GM12878 (cell line): ENCODE measurements around the gene VDR. TPM values are rescaled to one million over a fixed set of nuclear protein-coding genes. Genes with fewer than 3 reads are reported as not detected.

Experiments
- ATAC-seq: fragments of 200-7000 bp; cut with Tn5 transposase; 3 replicates; pipeline ENCODE4 v1.9.1; 2020; ENCODE audit warnings: mild to moderate bottlenecking, moderate library complexity
- BruUV-seq: library from RNA; stranded (reverse); fragments of 400-500 nt; replicated peaks from 2 replicates; lab custom pipeline; 2021; lab: Mats Ljungman, UMichigan
- CTCF ChIA-PET: fragments of 300-600 bp; sonication (Branson Sonifier 250); formaldehyde crosslinking; extraction: SDS; loops from one replicate; lab custom pipeline; 2021; ENCODE audit warnings: inconsistent platforms; lab: Yijun Ruan, JAX
- POLR2A ChIA-PET: fragments of 350-600 bp; formaldehyde crosslinking; extraction: SDS; loops from one replicate; lab custom pipeline; 2021; ENCODE audit warnings: inconsistent platforms; lab: Charles Lee
- RAD21 ChIA-PET: fragments of 300-600 bp; sonication (Branson Sonifier 250); formaldehyde crosslinking; loops from one replicate; lab custom pipeline; 2023; ENCODE audit warnings: antibody characterized with exemption; ENCODE audit not compliant: unreplicated experiment; lab: Charles Lee
- SMC1A ChIA-PET: fragments of 300-600 bp; sonication (Branson Sonifier 250); formaldehyde crosslinking; loops from one replicate; lab custom pipeline; 2023; ENCODE audit not compliant: unreplicated experiment, uncharacterized antibody; lab: Charles Lee
- DNase-seq: peaks from one replicate; pipeline ENCODE4 v3.0.0-alpha.2; 2011; ENCODE audit warnings: low read depth, low spot score
- FAIRE-seq: peaks from 3 replicates; lab custom pipeline; 2011; peaks lifted over from hg19 to GRCh38; lab: Jason Lieb, UNC
- H2AFZ ChIP-seq: 2 replicates; pipeline ENCODE4 v1.6.0; 2011; ENCODE audit warnings: low read depth, low read length, control low read depth; ENCODE audit not compliant: control insufficient read depth
- H3K27ac ChIP-seq: 2 replicates; pipeline ENCODE4 v1.5.1; 2011; ENCODE audit warnings: control low read depth; ENCODE audit not compliant: control insufficient read depth, insufficient read depth
- H3K27me3 ChIP-seq, 2 experiments: replicated peaks in 1 of 2; 2 replicates each; pipeline versions ENCODE4 v1.6.0 to v1.6.1; 2011; ENCODE audit warnings: low read length in 1 of 2; ENCODE audit not compliant: control insufficient read depth in 2 of 2, insufficient read depth in 2 of 2
- H3K36me3 ChIP-seq, 2 experiments: 2 replicates each; pipeline ENCODE4 v1.5.1; 2011; ENCODE audit warnings: low read length in 1 of 2; ENCODE audit not compliant: control insufficient read depth in 2 of 2, insufficient read depth in 2 of 2
- H3K4me1 ChIP-seq: 2 replicates; pipeline ENCODE4 v1.6.1; 2011; ENCODE audit warnings: mild to moderate bottlenecking, low read length, moderate library complexity, mixed read lengths; ENCODE audit not compliant: control insufficient read depth, insufficient read depth
- H3K4me2 ChIP-seq: 2 replicates; pipeline ENCODE4 v1.6.0; 2011; ENCODE audit warnings: control low read depth; ENCODE audit not compliant: control insufficient read depth, insufficient read depth
- H3K4me3 ChIP-seq: fragments of 200-600 bp; sonication (generic); 2 replicates; pipeline ENCODE4 v1.5.1; 2016
- H3K79me2 ChIP-seq: 2 replicates; pipeline ENCODE4 v1.6.0; 2011; ENCODE audit warnings: low read length; ENCODE audit not compliant: control insufficient read depth, insufficient read depth
- H3K9ac ChIP-seq: 2 replicates; pipeline ENCODE4 v1.8.0; 2011; ENCODE audit warnings: low read length, control low read depth, mixed read lengths; ENCODE audit not compliant: control insufficient read depth, insufficient read depth
- H3K9me3 ChIP-seq: replicated peaks from 3 replicates; pipeline ENCODE4 v1.5.1; 2011; ENCODE audit warnings: mild to moderate bottlenecking, low read length; ENCODE audit not compliant: control insufficient read depth, insufficient read depth
- H4K20me1 ChIP-seq: 2 replicates; pipeline ENCODE4 v1.6.0; 2011; ENCODE audit not compliant: control insufficient read depth, insufficient read depth
- CHD4 ChIP-seq: fragments of 200-600 bp; sonication (generic); IDR thresholded peaks from 2 replicates; pipeline ENCODE4 v1.6.1; 2016; ENCODE audit warnings: mild to moderate bottlenecking
- EED ChIP-seq: sonication (generic); IDR thresholded peaks from 2 replicates; pipeline ENCODE4 v1.6.1; 2016; ENCODE audit warnings: antibody characterized with exemption, low read depth
- IKZF1 ChIP-seq: fragments of 450-650 bp; conservative IDR thresholded peaks from 2 replicates; pipeline ENCODE4 v1.6.1; 2017; ENCODE audit warnings: antibody characterized with exemption, mild to moderate bottlenecking
- KLF5 ChIP-seq: fragments of 450-650 bp; IDR thresholded peaks from 2 replicates; pipeline ENCODE4 v1.6.1; 2014; ENCODE audit warnings: mild to moderate bottlenecking; ENCODE audit not compliant: partially characterized antibody
- RAD21 ChIP-seq: IDR thresholded peaks from 2 replicates; pipeline ENCODE4 v1.6.1; 2011; ENCODE audit warnings: mild to moderate bottlenecking, low read depth, low read length, moderate library complexity; ENCODE audit not compliant: insufficient read depth
- SMC3 ChIP-seq: IDR thresholded peaks from 2 replicates; pipeline ENCODE4 v1.6.1; 2011; ENCODE audit warnings: low read length, improper control_type of control experiment, borderline replicate concordance
- STAT3 ChIP-seq: IDR thresholded peaks from 2 replicates; pipeline ENCODE4 v1.6.1; 2011; ENCODE audit warnings: low read depth, low read length, improper control_type of control experiment
- YY1 ChIP-seq: IDR thresholded peaks from 2 replicates; pipeline ENCODE4 v1.6.1; 2011; ENCODE audit warnings: low read depth, mild to moderate bottlenecking, low read length
- ZSCAN29 ChIP-seq: fragments of 450-650 bp; IDR thresholded peaks from 2 replicates; pipeline ENCODE4 v1.6.1; 2017; ENCODE audit warnings: mild to moderate bottlenecking, moderate library complexity
- WGBS: methylation state at CpG from one replicate; pipeline ENCODE4 v1.1.6; 2016; ENCODE audit warnings: low lambda C conversion rate; ENCODE audit not compliant: insufficient replicate concordance, insufficient coverage; ENCODE audit errors: missing lambda C conversion rate; 5-methylcytosine and 5-hydroxymethylcytosine counted together
- in situ Hi-C: fragments of 300-500 bp; cut with MboI; formaldehyde crosslinking; loops from 9 replicates; pipeline ENCODE4 v1.14.3; 2018; ENCODE audit warnings: mixed read lengths
- intact Hi-C: fragments of 100-400 bp; cut with micrococcal nuclease; formaldehyde crosslinking; loops from one replicate; pipeline ENCODE4 v1.14.2; 2022; ENCODE audit not compliant: unreplicated experiment
- polyA plus RNA-seq, 11 experiments: library from polyadenylated mRNA; depleted of rRNA in 4 of 11; unstranded in 6 of 11; stranded (reverse) in 5 of 11; fragments of >200 nt; fragmentation: Nextera tagmentation in 4 of 11; fragmentation: Illumina TruSeq in 1 of 11; extraction: Ambion mirVana in 4 of 11; extraction: Trizol in 1 of 11; gene quantifications; 1 replicate in 1 of 11; 2 replicates in 10 of 11; pipeline versions ENCODE4 v1.2.1 to v1.2.3, GENCODE V29; 2011 to 2016; ENCODE audit warnings: inconsistent platforms in 2 of 11, missing spikeins in 2 of 11, low read depth in 1 of 11
- total RNA-seq, 4 experiments: library from RNA; depleted of rRNA in 3 of 4; stranded (reverse); fragments of >200 nt in 3 of 4; fragmentation: Illumina TruSeq in 1 of 4; extraction: Trizol in 1 of 4; gene quantifications; 2 replicates each; pipeline versions ENCODE4 v1.2.1 to v1.2.3, GENCODE V29; 2013 to 2021
- TF ChIP-seq, protein P1 (sequence below), 3 experiments: IDR thresholded peaks in 2 of 3; conservative IDR thresholded peaks in 1 of 3; 2 replicates each; pipeline ENCODE4 v1.5.1; 2011; ENCODE audit warnings: low read depth in 3 of 3, low read length in 3 of 3, mild to moderate bottlenecking in 3 of 3, control low read depth in 2 of 3, moderate library complexity in 2 of 3, inconsistent platforms in 1 of 3, mixed read lengths in 1 of 3; ENCODE audit not compliant: control insufficient read depth in 2 of 3, insufficient read depth in 1 of 3; ENCODE audit errors: extremely low read depth in 1 of 3
- TF ChIP-seq, protein P2 (sequence below): fragments of 450-650 bp; IDR thresholded peaks from 2 replicates; pipeline ENCODE4 v1.6.1; 2018; ENCODE audit warnings: borderline replicate concordance, mild to moderate bottlenecking; ENCODE audit not compliant: partially characterized antibody
- TF ChIP-seq, protein P3 (sequence below): fragments of 450-650 bp; IDR thresholded peaks from 2 replicates; pipeline ENCODE4 v1.6.1; 2017; ENCODE audit warnings: antibody characterized with exemption, mild to moderate bottlenecking, moderate library complexity
- TF ChIP-seq, protein P4 (sequence below): IDR thresholded peaks from 2 replicates; pipeline ENCODE4 v1.6.1; 2012; ENCODE audit warnings: low read depth, low read length, improper control_type of control experiment

VDR gene
- total and polyA plus RNA-seq, 10 of the 15 experiments (the other 5 are each of a cell fraction or from before 2014, with no cell fraction given), result 0.27 to 7.9 (median 3.0) TPM

DNA sequence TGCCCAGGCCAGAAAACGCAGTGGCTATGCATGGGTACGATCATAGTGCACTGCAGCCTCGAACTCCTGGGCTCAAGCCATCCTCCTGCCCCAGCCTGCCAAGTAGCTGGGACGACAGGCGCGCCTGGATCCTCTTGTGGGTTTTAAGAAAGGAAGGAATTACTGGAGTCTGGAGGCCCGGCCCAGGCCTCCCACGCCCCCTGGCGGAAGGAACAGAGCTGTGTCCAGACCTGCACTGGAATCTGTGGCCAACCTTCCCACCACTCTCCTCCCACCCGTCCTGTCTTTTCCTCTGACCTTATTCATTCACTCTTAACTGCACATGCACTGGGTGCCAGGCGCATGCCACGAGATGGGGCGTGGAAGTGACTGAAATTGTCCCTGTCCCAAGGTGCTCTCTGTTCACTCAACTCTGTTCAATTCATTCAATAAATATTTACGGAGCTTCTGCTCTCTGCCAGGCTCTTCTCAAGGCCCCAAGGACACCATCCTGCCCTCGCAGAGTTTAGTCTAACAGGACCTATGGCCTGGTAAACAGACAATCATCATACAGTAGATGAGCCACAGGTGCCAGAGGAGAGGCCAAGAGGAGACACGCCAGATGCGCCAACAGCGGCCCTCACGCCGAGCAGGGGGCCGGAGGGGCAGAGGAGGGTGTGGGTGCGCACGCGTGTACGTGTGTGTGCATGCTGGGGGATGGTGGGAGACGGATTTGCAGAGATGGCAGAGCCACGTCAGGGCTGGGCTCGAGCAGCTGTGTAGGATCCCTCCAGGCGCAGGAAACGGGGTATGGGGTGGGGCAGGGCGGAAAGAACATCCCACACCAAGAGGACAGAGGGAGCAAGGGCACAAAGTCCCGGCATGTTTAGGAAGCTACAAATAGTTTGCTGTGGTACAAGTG is 44.9 kb upstream of the VDR start:
- Histone ChIP-seq H3K4me1 (no peaks in the 10 kb centered on the region), H3K9me3 (no peaks in the 10 kb centered on the region), H3K9ac (no peak overlapping the region), H3K27me3 (0 out of 4 replicates have a peak, but pooled peaks cover 0 to 5% of the 10 kb centered on the region in 2 experiments), H2AFZ (no peak overlapping the region), H3K27ac (no peak overlapping the region), H3K4me3 (no peak overlapping the region), H3K4me2 (no peak overlapping the region), H3K36me3 (no peaks in the 10 kb centered on the region), H4K20me1 (no peaks in the 10 kb centered on the region), H3K79me2 (no peaks in the 10 kb centered on the region)
- ChIA-PET SMC1A (interaction anchor here (0.5 to 2.5 kb wide), 13 partner anchors 14 to 207 kb away, joined by 3 to 12 read pairs (median 4); partner anchors contain the start of gene TMEM106C), POLR2A (no interaction called here), CTCF (interaction anchor here (0.6 to 3.7 kb wide), 37 partner anchors 8 to 665 kb away, joined by 3 to 35 read pairs (median 4); partner anchors contain the start of genes TMEM106C and VDR), RAD21 (interaction anchor here (0.9 to 1.9 kb wide), 11 partner anchors 15 to 298 kb away, joined by 3 to 11 read pairs (median 4); partner anchors contain the start of gene VDR)
- BruUV-seq, result no TSS peak
- intact Hi-C loops, result loop anchor here (1.0 to 5.0 kb wide), 2 partner anchors 47 to 152 kb away; partner anchors contain the start of gene VDR
- ATAC-seq (peak; percentile 93), DNase-seq (no peak), FAIRE-seq (peak; percentile 69)
- in situ Hi-C loops, result no loop called here
- WGBS, result 44% methylated on average over 32 of the region's 32 CpGs
- TF ChIP-seq KLF5 (no peak), STAT3 (no peak), IKZF1 (0 out of 2 replicates have a peak, but pooled peaks have one; percentile 50), YY1 (0 out of 2 replicates have a peak, but pooled peaks have one; percentile 42), EED (no peak), ZSCAN29 (no peak), CHD4 (no peak), RAD21 (peak; percentile 76), SMC3 (peak; percentile 70; the same call in 1 of the 2 replicates)
- TF ChIP-seq, protein P1, sequence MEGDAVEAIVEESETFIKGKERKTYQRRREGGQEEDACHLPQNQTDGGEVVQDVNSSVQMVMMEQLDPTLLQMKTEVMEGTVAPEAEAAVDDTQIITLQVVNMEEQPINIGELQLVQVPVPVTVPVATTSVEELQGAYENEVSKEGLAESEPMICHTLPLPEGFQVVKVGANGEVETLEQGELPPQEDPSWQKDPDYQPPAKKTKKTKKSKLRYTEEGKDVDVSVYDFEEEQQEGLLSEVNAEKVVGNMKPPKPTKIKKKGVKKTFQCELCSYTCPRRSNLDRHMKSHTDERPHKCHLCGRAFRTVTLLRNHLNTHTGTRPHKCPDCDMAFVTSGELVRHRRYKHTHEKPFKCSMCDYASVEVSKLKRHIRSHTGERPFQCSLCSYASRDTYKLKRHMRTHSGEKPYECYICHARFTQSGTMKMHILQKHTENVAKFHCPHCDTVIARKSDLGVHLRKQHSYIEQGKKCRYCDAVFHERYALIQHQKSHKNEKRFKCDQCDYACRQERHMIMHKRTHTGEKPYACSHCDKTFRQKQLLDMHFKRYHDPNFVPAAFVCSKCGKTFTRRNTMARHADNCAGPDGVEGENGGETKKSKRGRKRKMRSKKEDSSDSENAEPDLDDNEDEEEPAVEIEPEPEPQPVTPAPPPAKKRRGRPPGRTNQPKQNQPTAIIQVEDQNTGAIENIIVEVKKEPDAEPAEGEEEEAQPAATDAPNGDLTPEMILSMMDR (IDR thresholded peaks at IDR 0.05 in 2 of 3, conservative IDR thresholded peaks at IDR 0.05 in 1 of 3; ENCODE audit: control insufficient read depth in 2 of 3, extremely low read depth in 1 of 3, insufficient read depth in 1 of 3, low read depth in 3 of 3, low read length in 3 of 3), result peak; percentile 75 to 89 (median 87)
- TF ChIP-seq, protein P2, sequence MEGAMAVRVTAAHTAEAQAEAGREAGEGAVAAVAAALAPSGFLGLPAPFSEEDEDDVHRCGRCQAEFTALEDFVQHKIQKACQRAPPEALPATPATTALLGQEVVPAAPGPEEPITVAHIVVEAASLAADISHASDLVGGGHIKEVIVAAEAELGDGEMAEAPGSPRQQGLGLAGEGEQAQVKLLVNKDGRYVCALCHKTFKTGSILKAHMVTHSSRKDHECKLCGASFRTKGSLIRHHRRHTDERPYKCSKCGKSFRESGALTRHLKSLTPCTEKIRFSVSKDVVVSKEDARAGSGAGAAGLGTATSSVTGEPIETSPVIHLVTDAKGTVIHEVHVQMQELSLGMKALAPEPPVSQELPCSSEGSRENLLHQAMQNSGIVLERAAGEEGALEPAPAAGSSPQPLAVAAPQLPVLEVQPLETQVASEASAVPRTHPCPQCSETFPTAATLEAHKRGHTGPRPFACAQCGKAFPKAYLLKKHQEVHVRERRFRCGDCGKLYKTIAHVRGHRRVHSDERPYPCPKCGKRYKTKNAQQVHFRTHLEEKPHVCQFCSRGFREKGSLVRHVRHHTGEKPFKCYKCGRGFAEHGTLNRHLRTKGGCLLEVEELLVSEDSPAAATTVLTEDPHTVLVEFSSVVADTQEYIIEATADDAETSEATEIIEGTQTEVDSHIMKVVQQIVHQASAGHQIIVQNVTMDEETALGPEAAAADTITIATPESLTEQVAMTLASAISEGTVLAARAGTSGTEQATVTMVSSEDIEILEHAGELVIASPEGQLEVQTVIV, result no peak
- TF ChIP-seq, protein P3, sequence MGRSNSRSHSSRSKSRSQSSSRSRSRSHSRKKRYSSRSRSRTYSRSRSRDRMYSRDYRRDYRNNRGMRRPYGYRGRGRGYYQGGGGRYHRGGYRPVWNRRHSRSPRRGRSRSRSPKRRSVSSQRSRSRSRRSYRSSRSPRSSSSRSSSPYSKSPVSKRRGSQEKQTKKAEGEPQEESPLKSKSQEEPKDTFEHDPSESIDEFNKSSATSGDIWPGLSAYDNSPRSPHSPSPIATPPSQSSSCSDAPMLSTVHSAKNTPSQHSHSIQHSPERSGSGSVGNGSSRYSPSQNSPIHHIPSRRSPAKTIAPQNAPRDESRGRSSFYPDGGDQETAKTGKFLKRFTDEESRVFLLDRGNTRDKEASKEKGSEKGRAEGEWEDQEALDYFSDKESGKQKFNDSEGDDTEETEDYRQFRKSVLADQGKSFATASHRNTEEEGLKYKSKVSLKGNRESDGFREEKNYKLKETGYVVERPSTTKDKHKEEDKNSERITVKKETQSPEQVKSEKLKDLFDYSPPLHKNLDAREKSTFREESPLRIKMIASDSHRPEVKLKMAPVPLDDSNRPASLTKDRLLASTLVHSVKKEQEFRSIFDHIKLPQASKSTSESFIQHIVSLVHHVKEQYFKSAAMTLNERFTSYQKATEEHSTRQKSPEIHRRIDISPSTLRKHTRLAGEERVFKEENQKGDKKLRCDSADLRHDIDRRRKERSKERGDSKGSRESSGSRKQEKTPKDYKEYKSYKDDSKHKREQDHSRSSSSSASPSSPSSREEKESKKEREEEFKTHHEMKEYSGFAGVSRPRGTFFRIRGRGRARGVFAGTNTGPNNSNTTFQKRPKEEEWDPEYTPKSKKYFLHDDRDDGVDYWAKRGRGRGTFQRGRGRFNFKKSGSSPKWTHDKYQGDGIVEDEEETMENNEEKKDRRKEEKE, result no peak
- TF ChIP-seq, protein P4, sequence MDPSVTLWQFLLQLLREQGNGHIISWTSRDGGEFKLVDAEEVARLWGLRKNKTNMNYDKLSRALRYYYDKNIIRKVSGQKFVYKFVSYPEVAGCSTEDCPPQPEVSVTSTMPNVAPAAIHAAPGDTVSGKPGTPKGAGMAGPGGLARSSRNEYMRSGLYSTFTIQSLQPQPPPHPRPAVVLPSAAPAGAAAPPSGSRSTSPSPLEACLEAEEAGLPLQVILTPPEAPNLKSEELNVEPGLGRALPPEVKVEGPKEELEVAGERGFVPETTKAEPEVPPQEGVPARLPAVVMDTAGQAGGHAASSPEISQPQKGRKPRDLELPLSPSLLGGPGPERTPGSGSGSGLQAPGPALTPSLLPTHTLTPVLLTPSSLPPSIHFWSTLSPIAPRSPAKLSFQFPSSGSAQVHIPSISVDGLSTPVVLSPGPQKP, result no peak
